Activated T-cell treated with anti-CD3 and anti-CD28 coated beads, Interleukin-2, amount 50 U/mL, for 1 hour (primary cell): ENCODE data around the gene SPIN1.
"Not testable (repeated sequence)": the region's sequence is repeated elsewhere in the genome, so short reads cannot be mapped to it uniquely, and the experiment has no call there.

Experiments used
- DNase-seq: peaks from one replicate; pipeline ENCODE4 v3.0.0-alpha.2; 2020

Gene SPIN1

DNA sequence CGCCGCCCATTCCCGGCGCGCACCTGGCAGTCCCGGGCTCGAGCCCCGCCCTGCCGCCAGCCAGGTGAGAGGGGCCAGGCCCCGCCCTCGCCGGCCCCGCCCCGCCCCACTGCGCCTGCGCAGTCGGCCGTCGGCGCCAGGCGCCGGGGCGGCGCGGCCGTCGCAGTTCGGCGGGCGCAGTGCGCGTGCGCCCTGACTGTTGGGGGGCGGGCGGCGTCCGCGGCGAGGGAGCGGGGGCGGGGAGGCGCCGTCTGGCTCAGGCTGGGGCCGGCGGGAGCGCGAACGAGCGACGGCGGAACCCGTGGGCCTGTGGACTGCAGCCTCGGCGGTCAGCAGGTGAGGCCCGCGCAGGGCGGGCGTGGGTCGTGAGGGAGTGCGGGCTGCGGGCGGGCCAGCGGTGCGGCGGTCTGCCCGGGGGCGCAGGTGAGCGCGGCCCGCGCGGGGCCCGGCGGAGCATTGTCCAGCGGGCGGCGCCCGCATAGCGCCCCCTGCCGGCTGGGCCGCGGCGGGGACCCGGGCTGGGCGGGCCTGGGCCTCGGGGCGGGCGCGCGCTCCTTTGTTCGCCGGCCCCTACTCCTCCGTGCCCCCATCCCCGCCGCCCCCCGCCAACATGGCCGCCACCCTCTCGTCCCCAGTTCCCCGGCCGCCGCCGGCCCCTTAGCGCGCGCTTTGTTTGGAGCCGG is at the start of gene SPIN1:
Gene SPIN1, plus strand, starts transcription at position 242 of the 683 bp plus-strand sequence. CDS start 38,096 bp downstream, outside the sequence.
- DNase-seq: peak; percentile 93

DNA sequence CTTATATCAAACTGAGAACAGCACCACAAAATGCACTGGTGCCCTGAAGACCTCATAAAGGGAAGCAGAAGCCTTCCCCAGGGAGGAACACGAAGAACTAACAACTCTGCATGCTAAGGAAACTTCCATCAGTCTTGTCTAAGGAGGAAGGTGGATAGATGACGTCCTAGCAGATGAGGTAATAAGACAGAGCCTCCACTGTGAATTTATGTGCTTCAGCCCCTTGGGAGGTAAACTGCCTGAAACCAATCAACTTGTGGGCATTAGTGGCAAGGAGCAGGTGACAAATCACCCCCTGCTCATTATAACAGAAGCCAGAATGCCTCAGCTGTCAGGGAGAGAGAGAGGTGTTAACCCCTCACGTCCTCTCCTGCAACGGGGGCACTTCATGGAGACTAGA is 48.9 kb upstream of the SPIN1 start:
- no peak for DNase-seq

DNA sequence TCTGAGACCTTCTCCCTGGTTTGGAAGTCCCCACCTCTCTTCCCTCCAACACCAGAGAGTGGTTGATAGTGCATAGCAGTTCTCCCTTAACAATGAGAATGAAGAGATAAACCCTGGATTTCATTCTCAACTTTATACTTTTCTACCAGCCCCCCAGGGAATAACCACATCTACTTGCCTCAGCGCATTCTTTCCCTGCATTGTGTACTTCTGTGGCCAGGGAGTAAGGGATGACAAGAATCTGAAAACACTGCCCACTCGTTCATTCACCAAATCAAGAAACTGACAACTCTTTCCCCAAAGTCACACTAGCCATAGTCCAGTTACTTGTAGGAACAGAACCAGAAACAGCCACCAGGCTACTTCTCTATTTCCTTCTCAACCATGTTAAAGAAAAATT is 46.0 kb upstream of the SPIN1 start:
- DNase-seq: no peak

DNA sequence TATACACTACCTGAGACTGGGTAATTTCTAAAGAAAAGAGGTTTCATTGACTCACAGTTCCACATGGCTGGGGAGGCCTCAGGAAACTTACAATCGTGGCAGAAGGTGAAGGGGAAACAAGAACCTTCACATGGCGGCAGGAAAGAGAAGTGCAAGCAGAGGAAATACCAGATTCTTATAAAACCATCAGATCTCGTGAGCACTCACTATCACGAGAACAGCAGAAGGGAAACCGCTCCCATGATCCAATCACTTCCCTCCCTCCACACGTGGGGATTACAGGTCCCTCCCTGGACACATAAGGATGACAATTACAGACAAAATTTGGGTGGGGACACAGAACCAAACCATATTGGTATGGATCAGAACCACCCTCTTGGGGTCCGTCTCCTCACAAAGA is 44.2 kb upstream of the SPIN1 start:
- no peak for DNase-seq

DNA sequence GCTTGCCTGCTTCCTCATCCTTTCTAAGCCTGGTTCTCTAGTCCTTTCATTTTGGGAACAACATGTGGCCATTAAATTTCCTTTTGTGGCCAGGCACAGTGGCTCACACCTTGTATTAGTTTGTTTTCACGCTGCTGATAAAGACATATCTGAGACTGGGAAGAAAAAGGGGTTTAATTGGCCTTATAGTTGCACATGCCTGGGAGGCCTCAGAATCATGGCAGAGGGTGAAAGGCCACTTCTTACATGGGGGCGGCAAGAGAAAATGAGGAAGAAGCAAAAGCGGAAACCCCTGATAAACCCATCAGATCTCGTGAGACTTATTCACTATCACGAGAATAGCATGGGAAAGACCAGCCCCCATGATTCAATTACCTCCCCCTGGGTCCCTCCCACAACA is 37.9 kb upstream of the SPIN1 start:
- DNase-seq: not testable (repeated sequence)

DNA sequence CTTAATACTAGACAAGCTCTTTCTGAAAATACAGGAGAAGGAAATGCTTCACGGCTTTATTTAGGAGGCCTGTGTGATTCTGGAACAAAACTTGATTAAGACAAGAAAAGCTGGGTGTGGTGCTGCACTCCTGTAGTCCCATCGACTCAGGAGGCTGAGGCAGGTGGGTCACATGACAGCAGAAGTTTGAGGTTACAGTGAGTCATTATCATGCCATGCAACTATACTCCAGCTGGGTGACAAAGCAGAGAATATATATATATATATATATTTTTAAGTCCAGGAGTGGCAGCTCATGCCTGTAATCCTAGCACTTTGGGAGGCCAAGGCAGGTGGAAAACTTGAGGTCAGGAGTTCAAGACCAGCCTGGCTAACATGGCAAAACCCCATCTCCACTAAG is 33.1 kb upstream of the SPIN1 start:
- DNase-seq: no peak

DNA sequence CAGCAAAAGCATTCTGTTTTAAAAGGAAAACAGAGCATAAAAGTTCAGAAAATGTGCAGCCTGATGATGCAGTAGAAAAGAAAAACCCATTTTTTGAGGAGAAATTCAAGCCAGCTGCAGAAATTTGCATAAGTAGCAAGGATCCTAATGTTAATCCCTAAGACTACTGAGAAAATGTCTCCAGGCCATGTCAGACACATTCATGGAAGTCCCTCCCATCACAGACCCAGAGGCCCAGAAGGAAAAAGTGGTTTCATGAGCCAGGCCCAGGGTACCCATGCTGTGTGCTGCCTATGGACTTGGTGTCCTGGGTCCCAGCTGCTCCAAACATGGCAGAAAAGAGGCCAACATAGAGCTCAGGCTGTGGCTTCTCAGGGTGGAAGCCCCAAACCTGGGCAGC is 31.0 kb upstream of the SPIN1 start:
- not testable (repeated sequence) for DNase-seq

DNA sequence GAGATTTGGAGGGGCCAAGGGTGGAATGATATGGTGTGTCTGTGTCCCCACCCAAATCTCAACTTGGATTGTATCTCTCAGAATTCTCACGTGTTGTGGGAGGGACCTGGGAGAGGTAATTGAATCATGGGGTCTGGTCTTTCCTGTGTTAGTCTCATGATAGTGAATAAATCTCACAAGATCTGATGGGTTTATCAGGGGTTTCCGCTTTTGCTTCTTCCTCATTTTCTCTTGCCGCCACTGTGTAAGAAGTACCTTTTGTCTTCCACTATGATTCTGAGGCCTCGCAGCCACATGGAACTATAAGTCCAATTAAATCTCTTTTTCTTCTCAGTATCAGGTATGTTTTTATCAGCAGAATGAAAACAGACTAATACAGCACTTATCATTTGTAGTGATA is 29.5 kb upstream of the SPIN1 start:
- no peak for DNase-seq

DNA sequence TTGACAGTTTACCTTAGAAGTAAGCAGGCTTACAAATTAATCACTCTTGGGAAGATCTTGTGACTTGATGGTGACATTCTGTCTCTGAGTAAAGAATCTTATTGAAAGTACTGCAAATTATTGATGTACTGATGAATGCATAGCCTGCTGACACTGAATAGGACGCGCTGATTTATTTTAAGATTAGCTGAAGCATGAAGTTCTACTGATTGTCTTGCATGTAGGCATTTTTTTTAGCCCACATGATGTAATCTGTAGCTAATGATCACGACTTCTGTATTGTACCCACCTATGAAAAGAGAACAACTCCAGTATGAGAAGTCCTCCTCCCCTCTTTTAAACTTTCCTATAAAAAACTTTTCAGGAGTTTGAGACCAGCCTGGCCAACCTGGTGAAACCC is 28.3 kb upstream of the SPIN1 start:
- no peak for DNase-seq

DNA sequence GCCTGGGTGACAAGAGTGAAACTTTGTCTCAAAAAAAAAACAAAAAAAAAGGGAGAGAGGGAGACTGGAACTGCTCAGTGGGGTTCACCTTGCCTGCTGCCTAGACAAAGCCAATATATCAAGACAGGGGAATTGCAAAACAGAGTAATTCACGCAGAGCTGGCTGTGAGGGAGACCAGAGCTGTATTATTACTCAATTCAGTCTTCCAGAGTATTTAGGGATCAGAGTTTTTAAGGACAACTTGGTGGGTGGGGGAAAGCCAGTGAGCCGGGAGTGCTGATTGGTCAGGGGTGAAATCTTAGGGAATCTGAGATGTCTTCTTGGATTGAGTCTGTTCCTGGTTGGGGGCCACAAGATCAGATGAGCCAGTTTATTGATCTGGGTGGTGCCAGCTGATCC is 25.6 kb upstream of the SPIN1 start:
- no peak for DNase-seq

DNA sequence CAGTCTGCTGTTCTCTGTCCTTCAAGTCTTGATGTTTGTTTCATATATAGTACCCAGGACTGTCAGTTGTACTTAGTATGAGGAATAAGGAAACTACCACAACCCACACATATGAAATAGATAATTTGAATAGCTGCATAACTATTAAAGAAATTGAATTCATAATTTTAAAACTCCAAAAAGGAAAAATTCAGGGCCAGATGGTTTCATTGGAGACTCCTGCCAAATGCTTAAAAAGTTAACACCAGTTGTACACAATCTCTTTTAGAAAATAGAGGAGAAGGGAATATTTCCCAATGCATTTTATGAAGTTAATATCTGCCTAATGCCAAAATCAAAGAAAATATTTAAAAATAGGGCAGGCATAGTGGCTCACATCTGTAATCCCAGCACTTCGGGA is 24.6 kb upstream of the SPIN1 start:
- DNase-seq: no peak

DNA sequence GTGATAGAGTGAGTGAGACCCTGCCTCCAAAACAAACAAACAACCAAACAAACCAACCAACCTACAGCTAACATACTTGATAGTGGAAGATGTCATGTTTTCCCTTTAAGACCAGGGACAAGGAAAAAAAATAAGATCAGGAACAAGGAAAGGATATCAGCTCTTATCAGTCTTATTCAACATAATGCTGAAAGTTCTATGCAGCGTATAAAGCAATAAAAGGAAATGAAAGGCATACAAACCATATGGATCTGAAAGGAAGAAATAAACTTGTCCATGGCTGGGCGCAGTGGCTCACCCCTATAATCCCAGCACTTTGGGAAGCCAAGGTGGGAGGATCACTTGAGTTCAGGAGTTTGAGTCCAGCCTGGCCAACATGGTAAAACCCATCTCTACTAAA is 23.5 kb upstream of the SPIN1 start:
- DNase-seq: no peak

DNA sequence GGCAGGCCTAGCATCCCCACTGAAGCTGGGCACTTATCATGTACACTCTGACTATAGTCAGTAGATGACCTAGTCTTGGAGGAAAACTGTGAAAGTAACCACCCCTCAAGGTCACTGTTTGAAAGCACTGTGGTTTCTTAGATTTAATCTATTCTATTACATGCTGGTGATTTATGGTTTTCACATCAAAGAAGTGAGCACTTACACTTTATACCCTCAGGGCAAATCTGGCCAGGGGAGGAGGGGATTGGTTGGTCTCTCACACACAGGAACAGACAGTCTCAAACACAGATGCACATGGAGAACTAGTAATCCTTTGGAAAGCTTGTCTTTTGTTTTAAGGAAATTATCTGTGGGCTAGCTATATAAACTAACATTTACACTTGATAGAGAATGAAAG is 17.9 kb upstream of the SPIN1 start:
- no peak for DNase-seq

DNA sequence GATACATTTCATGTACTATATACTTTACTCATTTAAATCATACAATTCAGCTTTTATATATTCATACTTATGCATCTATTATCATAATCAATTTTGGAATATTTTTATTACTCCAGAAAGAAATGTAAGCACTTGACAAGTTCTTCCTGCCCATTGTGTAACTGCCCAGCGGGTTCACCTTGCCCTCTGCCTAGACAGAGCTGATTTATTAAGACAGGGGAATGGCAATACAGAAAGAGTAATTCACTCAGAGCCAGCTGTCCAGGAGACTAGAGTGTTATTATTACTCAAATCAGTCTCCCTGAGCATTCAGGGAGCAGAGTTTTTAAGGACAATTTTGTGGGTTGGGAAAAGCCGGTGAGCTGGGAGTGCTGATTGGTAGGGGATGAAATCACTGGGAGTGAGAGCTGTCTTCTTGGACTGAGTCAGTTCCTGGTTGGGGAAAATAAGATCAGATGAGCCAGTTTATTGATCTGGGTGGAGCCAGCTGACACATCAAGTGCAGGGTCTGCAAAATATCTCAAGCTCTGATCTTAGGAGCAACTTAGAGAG is 16.1 kb upstream of the SPIN1 start:
- DNase-seq: no peak

DNA sequence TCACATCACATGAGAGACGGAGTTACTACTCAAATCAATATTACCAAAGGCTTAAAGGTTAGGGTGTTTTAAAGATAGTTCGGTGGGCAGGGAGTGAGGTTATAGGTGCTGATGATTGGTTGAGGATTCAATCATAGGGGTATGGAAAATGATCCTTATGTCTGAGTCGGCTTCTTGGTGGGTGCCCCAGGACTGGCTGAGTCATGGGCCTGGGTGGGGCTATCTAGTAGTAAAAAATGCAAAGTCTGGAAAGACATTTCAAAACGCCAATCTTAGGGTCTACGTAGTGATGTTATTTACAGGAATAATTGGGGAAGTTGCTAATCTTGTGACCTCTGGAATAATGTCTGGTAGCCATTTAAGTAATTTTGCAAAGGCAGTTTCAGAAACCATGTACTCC is 15.2 kb upstream of the SPIN1 start:
- no peak for DNase-seq

DNA sequence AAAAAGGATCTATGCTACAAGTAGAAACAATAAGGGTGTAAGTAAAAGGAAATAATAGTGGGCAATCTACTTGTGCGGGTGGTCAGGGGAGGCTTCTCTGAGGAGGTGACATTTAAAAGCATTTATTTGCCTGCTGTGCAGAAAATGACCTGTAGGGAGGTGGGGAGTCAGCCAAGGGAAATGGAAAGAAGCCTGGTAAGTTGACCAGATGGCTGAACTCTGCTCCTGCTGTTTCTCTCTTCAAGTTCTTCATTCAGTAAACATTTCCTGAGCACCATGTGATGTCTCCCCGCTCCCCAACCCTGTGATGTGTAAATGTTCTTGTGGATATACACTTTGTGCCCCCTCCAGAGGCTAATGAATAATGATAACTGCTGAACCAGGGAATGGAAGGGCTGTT is 9.9 kb upstream of the SPIN1 start:
- no peak for DNase-seq

DNA sequence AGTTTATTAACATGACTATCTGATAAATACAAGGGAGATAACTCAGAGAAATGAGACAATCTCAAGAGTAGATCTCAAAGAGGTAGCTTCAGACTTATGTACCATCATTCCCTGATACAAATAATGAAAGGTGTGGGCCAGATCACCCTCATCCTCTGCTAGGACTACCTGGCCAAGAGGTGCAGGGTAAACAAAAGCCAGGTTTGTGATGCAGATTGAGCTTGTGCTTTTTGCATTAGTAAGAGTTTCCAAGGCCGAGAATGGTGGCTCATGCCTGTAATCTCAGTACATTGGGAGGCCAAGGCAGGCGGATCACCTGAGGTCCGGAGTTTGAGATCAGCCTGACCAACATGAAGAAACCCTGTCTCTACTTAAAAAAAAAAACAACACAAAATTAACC is 8.9 kb upstream of the SPIN1 start:
- no peak for DNase-seq

DNA sequence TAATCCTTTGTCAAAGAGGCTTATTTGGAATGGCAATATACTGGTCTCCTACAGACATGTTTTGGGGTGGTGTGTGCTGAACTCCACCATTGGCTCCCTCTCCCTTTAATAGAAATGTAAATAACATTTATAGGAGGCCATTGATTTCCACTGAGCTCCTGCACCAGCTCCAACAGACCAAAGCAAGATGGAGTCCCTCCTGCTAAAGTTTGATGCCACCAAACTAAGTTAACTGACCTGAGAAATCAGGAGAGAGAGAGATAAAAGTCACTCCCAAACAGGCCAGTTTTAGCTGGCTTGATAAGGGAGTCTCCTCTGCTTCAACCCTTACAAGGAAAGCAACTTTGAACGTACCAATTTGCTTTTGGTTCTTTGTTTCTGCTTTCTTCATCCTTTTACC is 8.1 kb upstream of the SPIN1 start:
- no peak for DNase-seq

DNA sequence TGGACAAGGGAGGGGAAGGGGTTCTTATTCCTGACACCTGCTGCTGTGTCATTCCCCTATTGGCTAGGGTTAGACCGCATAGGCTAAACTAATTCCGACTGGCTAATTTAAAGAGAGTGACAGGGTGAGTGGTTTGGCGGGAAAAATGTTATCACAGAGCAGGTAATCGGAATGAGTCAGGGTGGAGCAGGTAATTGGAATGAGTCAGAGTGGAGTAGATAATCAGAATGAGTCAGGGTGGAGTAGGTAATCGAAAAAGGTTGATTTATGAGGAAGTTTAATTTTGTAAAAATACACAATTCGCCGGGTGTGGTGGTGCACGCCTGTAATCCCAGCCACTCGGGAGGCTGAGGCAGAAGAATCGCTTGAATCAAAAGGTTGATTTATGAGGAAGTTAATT is 6.9 kb upstream of the SPIN1 start:
- not testable (repeated sequence) for DNase-seq

DNA sequence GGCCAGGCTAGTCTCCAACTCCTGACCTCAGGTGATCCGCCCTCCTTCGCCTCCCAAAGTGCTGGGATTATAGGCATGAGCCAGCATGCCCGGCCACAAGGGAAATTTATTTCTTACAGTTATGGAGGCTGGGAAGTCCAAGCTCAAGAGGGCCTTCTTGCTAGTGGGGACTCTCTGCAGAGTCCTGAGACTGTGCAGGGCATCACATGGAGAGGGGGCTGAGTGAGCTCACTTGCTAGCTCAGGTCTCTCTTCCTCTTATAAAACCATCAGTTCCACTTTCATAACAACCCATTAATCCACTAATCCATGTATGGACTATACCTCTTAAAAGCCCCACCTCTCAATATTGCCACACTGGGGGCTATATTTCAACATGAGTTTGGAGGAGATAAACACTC is 5.1 kb upstream of the SPIN1 start:
- DNase-seq: no peak

DNA sequence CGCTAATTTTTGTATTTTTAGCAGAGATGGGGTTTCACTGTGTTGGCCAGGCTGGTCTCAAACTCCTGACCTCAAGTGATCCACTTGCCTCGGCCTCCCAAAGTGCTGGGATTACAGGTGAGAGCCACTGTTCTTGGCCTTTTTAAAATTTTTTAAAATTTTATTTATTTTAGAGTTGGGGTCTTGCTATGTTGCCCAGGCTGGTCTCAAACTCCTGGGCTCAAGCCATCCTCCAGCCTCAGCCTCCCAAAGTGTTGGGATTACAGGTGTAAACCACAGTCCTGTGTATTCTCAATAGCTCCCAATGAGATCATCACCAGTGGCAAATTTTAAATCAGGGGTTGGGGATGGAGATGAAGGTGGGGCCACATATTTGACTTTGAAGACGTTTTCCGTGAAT is 2.1 kb upstream of the SPIN1 start:
- DNase-seq: not testable (repeated sequence)

DNA sequence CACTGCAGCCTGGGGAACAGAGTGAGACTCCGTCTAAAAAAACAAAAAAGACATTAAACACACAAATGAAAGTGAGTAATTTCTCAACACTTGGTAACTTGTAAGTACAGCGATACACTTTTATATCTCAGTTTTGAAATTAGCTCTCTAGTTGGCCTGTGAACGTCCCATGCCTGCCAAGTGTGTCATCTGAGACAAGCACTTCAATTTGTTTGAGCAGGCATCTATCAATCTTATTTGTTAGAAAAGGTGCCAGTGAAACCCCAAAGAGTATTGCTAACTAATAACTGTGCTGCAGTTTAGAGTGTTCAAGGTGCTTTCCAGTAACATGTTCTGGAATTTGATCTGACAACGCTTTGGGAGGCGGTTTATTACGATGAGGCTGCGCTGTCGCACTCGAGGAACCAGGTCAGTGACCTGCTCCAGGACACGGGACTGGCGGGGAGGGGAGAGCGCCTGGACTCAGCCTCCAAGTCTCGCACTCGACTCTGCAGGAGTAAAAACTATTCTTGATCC is 1.1 kb upstream of the SPIN1 start:
- DNase-seq: no peak

DNA sequence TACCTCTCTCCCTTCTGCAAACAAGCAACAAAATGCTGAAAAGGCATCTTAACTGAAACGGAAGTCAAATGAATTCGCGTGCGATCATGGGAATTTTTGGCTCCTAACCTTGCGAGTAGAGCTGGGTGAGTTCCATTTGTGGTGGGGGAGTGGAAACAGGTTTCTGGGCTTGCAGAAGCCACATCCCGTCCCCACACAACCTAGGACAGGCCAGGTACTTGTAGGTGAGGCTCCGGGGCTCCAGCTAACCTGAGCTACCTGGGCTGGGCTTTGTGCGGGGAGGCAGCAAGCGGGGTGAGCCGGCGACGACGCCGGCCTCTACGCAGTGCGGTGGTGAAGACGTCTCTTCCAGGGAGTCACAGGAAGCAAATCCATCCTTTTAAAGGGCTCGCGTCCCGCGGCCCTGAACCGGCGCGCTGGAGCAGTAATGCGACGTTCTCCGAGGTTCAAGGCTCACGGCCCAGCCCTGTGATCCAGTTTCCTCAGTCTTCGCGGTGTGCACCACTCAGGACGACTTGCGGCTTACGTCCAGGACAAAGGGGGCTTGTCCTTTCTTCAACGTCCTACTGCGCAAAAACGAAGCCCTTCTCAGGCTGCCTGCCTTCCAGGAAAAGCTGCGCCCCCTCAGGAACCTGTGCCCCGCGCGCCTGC is 567 bp upstream of the SPIN1 start:
- DNase-seq: no peak

DNA sequence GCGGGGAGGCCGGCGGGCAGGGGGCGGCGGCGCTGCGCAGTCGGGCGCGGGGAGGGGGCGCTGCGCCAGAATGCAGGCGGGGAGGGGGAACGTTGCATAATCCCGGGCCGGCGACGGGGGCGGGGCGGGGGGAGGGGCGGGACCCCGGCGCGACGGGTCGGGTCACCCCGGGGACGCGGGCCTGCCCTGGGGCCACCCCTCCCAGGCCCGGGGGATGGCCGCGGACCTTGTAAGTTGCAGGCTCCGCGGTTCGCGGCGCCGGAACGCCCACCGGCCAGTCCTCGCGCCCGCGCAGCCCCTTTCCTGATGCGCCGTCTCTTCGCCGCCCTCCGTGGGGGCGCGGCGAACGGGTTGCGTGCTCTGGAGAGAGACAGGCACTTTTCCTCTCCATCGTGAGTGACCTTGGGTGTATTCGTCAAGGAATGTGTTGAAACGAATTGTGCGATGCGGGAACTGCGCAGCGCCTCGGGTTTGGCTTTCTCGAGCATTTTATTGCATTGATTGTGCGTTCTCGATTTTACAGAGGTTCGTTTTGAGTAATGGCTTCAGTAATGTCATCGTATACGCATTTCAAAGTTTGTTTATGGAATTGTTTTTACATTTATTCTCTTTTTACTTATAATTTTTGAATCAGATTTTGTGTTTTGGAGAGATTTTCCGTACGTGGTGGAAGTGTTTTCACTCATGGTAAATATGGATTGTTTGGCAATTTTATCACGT is 802 bp downstream of the SPIN1 start:
- peak; percentile 65 for DNase-seq
